ENCODE measurements around the gene VILL. TPM values are rescaled to one million over a fixed set of nuclear protein-coding genes. Genes with fewer than 3 reads are reported as not detected.
A peak's percentile ranks its signal among the peaks of the same experiment; 100 is the strongest.

VILL gene
- total RNA-seq, 2 experiments from 2014 or later: 13.2 to 23.5 TPM

DNA sequence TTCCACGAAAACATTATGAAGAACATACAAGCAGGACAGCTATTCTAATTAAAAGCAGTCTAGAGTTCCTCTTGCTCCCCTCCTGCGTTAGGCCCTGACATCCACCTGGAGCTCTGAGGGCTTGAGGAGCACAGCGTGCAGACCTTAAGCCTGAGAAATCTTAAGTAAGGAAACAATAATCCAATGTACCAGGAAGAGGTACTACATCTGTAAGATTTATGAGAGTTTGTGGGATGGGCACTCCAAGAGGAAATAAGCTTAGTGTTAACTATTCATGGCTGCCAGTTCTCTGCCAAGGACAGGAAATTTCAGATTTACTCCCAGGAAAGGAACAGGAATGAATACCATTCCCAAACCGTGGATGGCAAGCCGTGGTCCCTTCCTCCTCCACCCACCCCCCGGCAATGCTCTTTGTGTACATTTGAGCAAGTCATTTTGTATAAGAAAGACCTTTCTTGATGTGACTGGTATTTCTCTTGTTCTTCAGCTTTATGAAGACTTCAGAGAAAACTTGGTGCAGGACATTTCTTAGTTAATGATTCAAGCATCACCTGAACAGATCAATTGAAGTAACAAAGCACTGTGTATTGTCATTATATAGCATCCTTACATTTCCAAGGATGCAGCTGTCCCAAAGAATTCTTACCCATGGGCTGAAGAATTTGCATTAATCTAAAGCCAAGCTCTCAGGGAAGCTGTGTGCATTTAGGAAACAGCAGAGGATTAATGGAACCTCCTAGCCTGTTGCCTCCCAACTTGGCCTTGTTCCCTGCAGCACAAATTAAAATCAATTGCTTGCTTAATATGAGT is 28.8 kb upstream of the VILL start:
- no peaks in the 10 kb centered on the region for H3K36me3 ChIP-seq (ENCODE audit: insufficient read depth, low read length)
- no peaks in the 10 kb centered on the region for H3K79me2 ChIP-seq (ENCODE audit: insufficient read depth, low read depth, low read length)
- TF ChIP-seq, protein P1, sequence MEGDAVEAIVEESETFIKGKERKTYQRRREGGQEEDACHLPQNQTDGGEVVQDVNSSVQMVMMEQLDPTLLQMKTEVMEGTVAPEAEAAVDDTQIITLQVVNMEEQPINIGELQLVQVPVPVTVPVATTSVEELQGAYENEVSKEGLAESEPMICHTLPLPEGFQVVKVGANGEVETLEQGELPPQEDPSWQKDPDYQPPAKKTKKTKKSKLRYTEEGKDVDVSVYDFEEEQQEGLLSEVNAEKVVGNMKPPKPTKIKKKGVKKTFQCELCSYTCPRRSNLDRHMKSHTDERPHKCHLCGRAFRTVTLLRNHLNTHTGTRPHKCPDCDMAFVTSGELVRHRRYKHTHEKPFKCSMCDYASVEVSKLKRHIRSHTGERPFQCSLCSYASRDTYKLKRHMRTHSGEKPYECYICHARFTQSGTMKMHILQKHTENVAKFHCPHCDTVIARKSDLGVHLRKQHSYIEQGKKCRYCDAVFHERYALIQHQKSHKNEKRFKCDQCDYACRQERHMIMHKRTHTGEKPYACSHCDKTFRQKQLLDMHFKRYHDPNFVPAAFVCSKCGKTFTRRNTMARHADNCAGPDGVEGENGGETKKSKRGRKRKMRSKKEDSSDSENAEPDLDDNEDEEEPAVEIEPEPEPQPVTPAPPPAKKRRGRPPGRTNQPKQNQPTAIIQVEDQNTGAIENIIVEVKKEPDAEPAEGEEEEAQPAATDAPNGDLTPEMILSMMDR (conservative IDR thresholded peaks at IDR 0.05; ENCODE audit: low read length): no peak
- TF ChIP-seq EZH2phosphoT487 (IDR thresholded peaks at IDR 0.05; ENCODE audit: borderline replicate concordance, low read depth, low read length): no peak
- no peaks in the 10 kb centered on the region for H3K9me3 ChIP-seq (ENCODE audit: low read length)
- no peak overlapping the region for H2AFZ ChIP-seq (ENCODE audit: low read length)
- CTCF ChIA-PET (ENCODE audit: unreplicated experiment): no interaction called here
- intact Hi-C loops (cut with micrococcal nuclease; ENCODE audit: unreplicated experiment): no loop called here
- no peaks in the 10 kb centered on the region for H3K9me2 ChIP-seq (ENCODE audit: insufficient read depth, low read length)
- no peak overlapping the region for H3K4me2 ChIP-seq (ENCODE audit: low read length)
- no TSS peak for BruUV-seq (replicated peaks)
- POLR2A ChIA-PET: interaction anchor here (0.6 kb wide), 1 partner anchor 788 kb away, joined by 3 read pairs; the partner anchor contains the start of gene LRRFIP2
- H3K4me3 ChIP-seq (ENCODE audit: low read depth, low read length, poor library complexity, severe bottlenecking): no peak overlapping the region
- H3K27ac ChIP-seq (ENCODE audit: low read depth, low read length, poor library complexity, severe bottlenecking): no peak overlapping the region
- H3K4me1 ChIP-seq (ENCODE audit: insufficient read depth, low read length, poor library complexity, severe bottlenecking): peaks cover 7% of the 10 kb centered on the region
- DNase-seq (ENCODE audit: low spot score): no peak
- H4K20me1 ChIP-seq (ENCODE audit: insufficient read depth, low read length): no peaks in the 10 kb centered on the region

DNA sequence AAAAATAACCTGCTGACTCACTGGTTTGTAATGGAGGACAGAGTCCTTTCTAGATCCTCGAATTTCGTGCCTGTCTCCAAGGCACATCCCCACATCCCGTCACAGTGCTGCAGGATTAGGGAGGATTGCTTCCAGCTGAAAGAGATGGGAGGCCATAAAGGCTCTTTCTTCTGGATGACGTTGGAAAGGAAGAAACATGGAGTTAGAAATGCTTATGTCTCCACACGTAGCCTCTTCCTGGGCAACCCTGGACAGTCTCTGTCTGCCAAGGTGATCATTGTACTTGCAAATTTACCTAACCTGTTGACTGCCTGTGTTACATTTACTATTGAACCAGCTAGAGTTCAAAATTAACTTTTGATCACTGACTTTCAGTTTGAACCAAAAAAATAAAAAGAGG is 27.6 kb upstream of the VILL start:
- no peaks in the 10 kb centered on the region for H3K9me2 ChIP-seq (ENCODE audit: insufficient read depth, low read length)
- BruUV-seq (replicated peaks): no TSS peak
- no peak overlapping the region for H3K27ac ChIP-seq (ENCODE audit: low read depth, low read length, poor library complexity, severe bottlenecking)
- intact Hi-C loops (cut with micrococcal nuclease; ENCODE audit: unreplicated experiment): no loop called here
- ChIA-PET POLR2A (no interaction called here), CTCF (ENCODE audit: unreplicated experiment) (interaction anchor here (1.4 kb wide), 1 partner anchor 11 kb away, joined by 4 read pairs; no protein-coding TSS in a partner anchor)
- H3K79me2 ChIP-seq (ENCODE audit: insufficient read depth, low read depth, low read length): no peaks in the 10 kb centered on the region
- no peak overlapping the region; the same call in 1 of the 2 replicates for H2AFZ ChIP-seq (ENCODE audit: low read length)
- no peak for DNase-seq (ENCODE audit: low spot score)
- H3K36me3 ChIP-seq (ENCODE audit: insufficient read depth, low read length): no peaks in the 10 kb centered on the region
- no peak overlapping the region for H3K4me3 ChIP-seq (ENCODE audit: low read depth, low read length, poor library complexity, severe bottlenecking)
- no peaks in the 10 kb centered on the region for H3K9me3 ChIP-seq (ENCODE audit: low read length)
- H3K4me1 ChIP-seq (ENCODE audit: insufficient read depth, low read length, poor library complexity, severe bottlenecking): no peaks in the 10 kb centered on the region
- H4K20me1 ChIP-seq (ENCODE audit: insufficient read depth, low read length): no peaks in the 10 kb centered on the region
- H3K4me2 ChIP-seq (ENCODE audit: low read length): no peak overlapping the region
- TF ChIP-seq, protein P1 (conservative IDR thresholded peaks at IDR 0.05; ENCODE audit: low read length): no peak
- TF ChIP-seq EZH2phosphoT487 (IDR thresholded peaks at IDR 0.05; ENCODE audit: borderline replicate concordance, low read depth, low read length): no peak

DNA sequence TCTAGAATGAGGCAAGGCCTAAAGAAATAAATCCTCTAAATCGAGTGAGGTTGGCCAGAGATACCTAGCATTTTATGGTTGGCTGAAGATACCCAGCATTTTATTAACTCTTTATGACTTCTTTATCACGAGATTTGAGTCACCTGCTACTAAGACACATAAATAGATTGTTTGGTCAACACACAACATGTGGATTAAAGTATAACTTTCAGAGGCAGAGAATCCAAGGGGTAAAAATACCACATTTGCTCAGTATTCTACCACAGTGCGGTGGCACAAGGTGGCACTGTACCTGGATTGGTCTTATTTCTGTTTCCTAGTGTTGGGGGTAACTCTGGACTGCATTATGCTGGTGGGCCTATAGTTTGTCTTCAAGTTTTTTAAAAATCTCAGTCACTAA is 27.0 kb upstream of the VILL start:
- H3K27ac ChIP-seq (ENCODE audit: low read depth, low read length, poor library complexity, severe bottlenecking): no peak overlapping the region
- H3K4me1 ChIP-seq (ENCODE audit: insufficient read depth, low read length, poor library complexity, severe bottlenecking): no peaks in the 10 kb centered on the region
- BruUV-seq (replicated peaks): no TSS peak
- H3K9me2 ChIP-seq (ENCODE audit: insufficient read depth, low read length): no peaks in the 10 kb centered on the region
- H3K79me2 ChIP-seq (ENCODE audit: insufficient read depth, low read depth, low read length): no peaks in the 10 kb centered on the region
- no peak overlapping the region for H3K4me3 ChIP-seq (ENCODE audit: low read depth, low read length, poor library complexity, severe bottlenecking)
- no peak overlapping the region for H3K4me2 ChIP-seq (ENCODE audit: low read length)
- H2AFZ ChIP-seq (ENCODE audit: low read length): no peak overlapping the region; the same call in 1 of the 2 replicates
- CTCF ChIA-PET (ENCODE audit: unreplicated experiment): interaction anchor here (1.4 kb wide), 1 partner anchor 10 kb away, joined by 4 read pairs; no protein-coding TSS in a partner anchor
- no peak for DNase-seq (ENCODE audit: low spot score)
- intact Hi-C loops (cut with micrococcal nuclease; ENCODE audit: unreplicated experiment): no loop called here
- H3K36me3 ChIP-seq (ENCODE audit: insufficient read depth, low read length): no peaks in the 10 kb centered on the region
- no peaks in the 10 kb centered on the region for H3K9me3 ChIP-seq (ENCODE audit: low read length)
- POLR2A ChIA-PET: no interaction called here
- H4K20me1 ChIP-seq (ENCODE audit: insufficient read depth, low read length): no peaks in the 10 kb centered on the region
- TF ChIP-seq, protein P1 (conservative IDR thresholded peaks at IDR 0.05; ENCODE audit: low read length): 0 out of 2 replicates have a peak, but pooled peaks have one; percentile 15
- TF ChIP-seq EZH2phosphoT487 (IDR thresholded peaks at IDR 0.05; ENCODE audit: borderline replicate concordance, low read depth, low read length): no peak

Measured in OCI-LY7 (cell line).